ENCODE results near the gene NCSTN. TPM values are rescaled to one million over a fixed set of nuclear protein-coding genes. Genes with fewer than 3 reads are reported as not detected.

The NCSTN gene
- polyA plus RNA-seq, 1 donor: 132 TPM

DNA sequence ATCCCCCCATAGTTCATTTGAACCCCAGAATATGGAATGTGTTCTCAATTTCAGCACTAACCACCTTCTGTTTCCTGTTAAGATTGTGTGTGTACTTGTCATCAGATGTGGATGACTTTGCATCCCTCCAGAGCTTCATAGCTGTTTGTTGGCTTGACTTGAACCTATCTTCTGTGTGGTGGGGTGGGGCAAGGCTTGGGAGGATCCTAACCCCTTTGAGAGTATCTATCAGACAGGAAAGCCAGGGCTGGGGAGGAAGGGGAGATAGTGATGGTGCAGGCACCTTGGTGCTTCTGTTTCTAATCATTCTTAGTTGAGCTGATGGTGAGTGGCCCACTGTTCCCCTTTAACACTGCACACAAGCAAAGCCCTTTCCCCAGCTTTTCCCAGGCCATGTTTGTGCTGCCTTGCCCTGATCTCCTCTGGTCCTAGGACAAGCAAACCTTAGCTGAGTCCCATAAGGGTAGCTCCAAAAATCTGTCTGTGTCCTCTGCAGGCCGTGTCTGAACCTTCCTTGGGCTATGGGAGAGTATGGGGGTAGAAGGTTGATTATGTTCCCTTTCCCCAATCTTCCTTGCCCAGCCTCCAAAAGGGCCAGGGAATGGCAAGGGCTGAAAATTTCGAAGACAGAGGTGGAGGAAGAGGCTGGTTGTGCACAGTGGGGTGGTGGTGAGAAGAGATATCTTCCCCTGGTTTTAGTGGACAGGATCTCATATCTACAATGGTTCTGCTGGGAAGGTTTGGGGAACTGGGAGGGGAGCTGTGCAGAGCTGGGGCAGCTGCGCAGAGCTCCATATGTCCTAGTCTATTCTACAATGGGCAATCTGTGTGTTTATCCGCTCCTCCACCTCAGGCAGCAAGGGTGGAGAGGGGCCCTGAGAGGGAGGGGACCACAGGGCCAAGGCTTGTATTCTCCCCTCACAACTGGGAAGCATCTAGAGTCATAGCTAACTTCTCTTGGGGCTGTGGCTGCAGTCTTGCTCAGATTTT is 25.0 kb downstream of the NCSTN start:
- no peak for DNase-seq
- Histone ChIP-seq H3K27ac (ENCODE audit: low read length) (no peak overlapping the region), H3K27me3 (ENCODE audit: control insufficient read depth, insufficient read depth, low read length) (no peaks in the 10 kb centered on the region), H3K9me3 (ENCODE audit: control insufficient read depth, low read depth, low read length) (no peaks in the 10 kb centered on the region), H3K36me3 (ENCODE audit: control insufficient read depth, insufficient read depth, low read length) (no peaks in the 10 kb centered on the region), H3K4me3 (ENCODE audit: low read length) (no peak overlapping the region), H3K4me1 (ENCODE audit: control insufficient read depth, insufficient read depth, low read length) (peaks cover 2% of the 10 kb centered on the region)
- WGBS (ENCODE audit: insufficient coverage, low lambda C conversion rate): no CpG with 5 or more reads among the region's 4 CpGs

GRCh38 chr1:160369087-160369486 is 25.9 kb downstream of the NCSTN start:
- WGBS (ENCODE audit: insufficient coverage, low lambda C conversion rate): no CpG with 5 or more reads among the region's 1 CpG
- H3K4me3 ChIP-seq (ENCODE audit: low read length): no peak overlapping the region
- no peaks in the 10 kb centered on the region for H3K36me3 ChIP-seq (ENCODE audit: control insufficient read depth, insufficient read depth, low read length)
- peaks cover 2% of the 10 kb centered on the region for H3K4me1 ChIP-seq (ENCODE audit: control insufficient read depth, insufficient read depth, low read length)
- DNase-seq: no peak
- no peaks in the 10 kb centered on the region for H3K9me3 ChIP-seq (ENCODE audit: control insufficient read depth, low read depth, low read length)
- H3K27ac ChIP-seq (ENCODE audit: low read length): no peak overlapping the region
- no peaks in the 10 kb centered on the region for H3K27me3 ChIP-seq (ENCODE audit: control insufficient read depth, insufficient read depth, low read length)

GRCh38 chr1:160370561-160371345 is 27.6 kb downstream of the NCSTN start:
- WGBS (ENCODE audit: insufficient coverage, low lambda C conversion rate): no CpG with 5 or more reads among the region's 42 CpGs
- no peaks in the 10 kb centered on the region for H3K9me3 ChIP-seq (ENCODE audit: control insufficient read depth, low read depth, low read length)

DNA sequence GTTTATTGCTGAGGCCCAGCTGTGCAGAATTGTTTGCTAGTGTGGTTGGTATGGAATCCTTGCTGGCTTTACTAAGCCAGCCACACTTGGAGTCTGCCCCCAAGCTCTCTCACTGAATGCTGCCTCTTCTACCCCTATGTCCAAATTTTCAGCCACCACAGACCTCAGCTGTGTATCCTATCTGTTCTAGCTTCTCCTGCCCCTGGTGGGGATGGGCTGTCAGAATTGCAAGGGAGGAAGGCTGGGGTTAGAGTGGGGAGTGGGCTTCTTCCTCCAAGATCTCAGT is 28.1 kb downstream of the NCSTN start:
- Histone ChIP-seq H3K27me3 (ENCODE audit: control insufficient read depth, insufficient read depth, low read length) (no peaks in the 10 kb centered on the region), H3K9me3 (ENCODE audit: control insufficient read depth, low read depth, low read length) (no peaks in the 10 kb centered on the region), H3K27ac (ENCODE audit: low read length) (no peak overlapping the region), H3K36me3 (ENCODE audit: control insufficient read depth, insufficient read depth, low read length) (no peaks in the 10 kb centered on the region), H3K4me1 (ENCODE audit: control insufficient read depth, insufficient read depth, low read length) (peaks cover 7% of the 10 kb centered on the region), H3K4me3 (ENCODE audit: low read length) (no peak overlapping the region)
- DNase-seq: no peak

More at GRCh38 chr1:160370561-160371345, 27.6 kb downstream of the NCSTN start:
- DNase-seq: no peak
- Histone ChIP-seq H3K27me3 (ENCODE audit: control insufficient read depth, insufficient read depth, low read length) (no peaks in the 10 kb centered on the region), H3K36me3 (ENCODE audit: control insufficient read depth, insufficient read depth, low read length) (no peaks in the 10 kb centered on the region), H3K4me3 (ENCODE audit: low read length) (no peak overlapping the region), H3K27ac (ENCODE audit: low read length) (no peak overlapping the region), H3K4me1 (ENCODE audit: control insufficient read depth, insufficient read depth, low read length) (peaks cover 3% of the 10 kb centered on the region)

DNA sequence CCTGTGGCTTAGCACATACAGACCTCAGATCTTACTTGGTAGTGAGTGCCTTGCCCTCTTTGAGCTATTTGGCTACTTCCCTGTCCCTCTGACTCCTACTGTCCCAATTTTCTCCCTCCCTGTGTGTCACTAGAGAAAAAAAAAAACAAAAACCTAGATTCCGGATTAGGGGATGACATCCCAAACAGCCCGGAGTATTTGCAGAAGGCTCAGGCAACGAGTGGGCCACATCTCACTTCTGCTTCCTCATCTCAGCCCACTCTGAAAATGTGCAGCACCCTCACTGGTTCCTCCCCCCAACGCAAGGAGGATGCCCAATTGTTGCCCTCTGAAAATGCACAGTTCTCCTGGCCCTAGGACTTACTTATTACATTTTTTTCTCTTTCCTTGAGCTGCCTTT is 28.6 kb downstream of the NCSTN start:
- Histone ChIP-seq H3K4me1 (ENCODE audit: control insufficient read depth, insufficient read depth, low read length) (peaks cover 9% of the 10 kb centered on the region), H3K36me3 (ENCODE audit: control insufficient read depth, insufficient read depth, low read length) (no peaks in the 10 kb centered on the region), H3K9me3 (ENCODE audit: control insufficient read depth, low read depth, low read length) (no peaks in the 10 kb centered on the region), H3K4me3 (ENCODE audit: low read length) (no peak overlapping the region), H3K27me3 (ENCODE audit: control insufficient read depth, insufficient read depth, low read length) (no peaks in the 10 kb centered on the region), H3K27ac (ENCODE audit: low read length) (no peak overlapping the region)
- WGBS (ENCODE audit: insufficient coverage, low lambda C conversion rate): no CpG with 5 or more reads among the region's 4 CpGs
- DNase-seq: no peak

DNA sequence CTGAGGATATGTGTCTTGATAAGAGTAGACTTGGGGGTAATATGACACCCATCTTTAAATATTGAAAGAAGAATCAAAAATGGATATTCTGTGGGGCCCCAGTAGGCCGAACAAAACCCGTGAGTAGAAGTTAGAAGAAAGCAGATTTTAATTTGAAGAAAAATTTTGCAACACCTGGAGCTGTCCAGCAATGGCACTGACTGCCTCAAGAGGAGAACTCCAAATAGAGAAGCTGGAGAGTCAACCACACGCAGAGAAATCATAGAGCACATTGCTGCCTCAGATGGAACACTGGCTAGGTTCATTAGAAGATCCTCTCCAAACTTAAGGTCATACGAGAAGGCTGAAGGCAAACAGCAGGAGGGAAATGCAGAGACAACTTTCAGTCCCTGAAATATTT is 30.5 kb downstream of the NCSTN start:
- WGBS (ENCODE audit: insufficient coverage, low lambda C conversion rate): no CpG with 5 or more reads among the region's 4 CpGs
- no peaks in the 10 kb centered on the region for H3K36me3 ChIP-seq (ENCODE audit: control insufficient read depth, insufficient read depth, low read length)
- DNase-seq: no peak
- H3K9me3 ChIP-seq (ENCODE audit: control insufficient read depth, low read depth, low read length): no peaks in the 10 kb centered on the region
- H3K27ac ChIP-seq (ENCODE audit: low read length): no peak overlapping the region
- no peaks in the 10 kb centered on the region for H3K27me3 ChIP-seq (ENCODE audit: control insufficient read depth, insufficient read depth, low read length)
- H3K4me3 ChIP-seq (ENCODE audit: low read length): no peak overlapping the region
- peaks cover 9% of the 10 kb centered on the region for H3K4me1 ChIP-seq (ENCODE audit: control insufficient read depth, insufficient read depth, low read length)

DNA sequence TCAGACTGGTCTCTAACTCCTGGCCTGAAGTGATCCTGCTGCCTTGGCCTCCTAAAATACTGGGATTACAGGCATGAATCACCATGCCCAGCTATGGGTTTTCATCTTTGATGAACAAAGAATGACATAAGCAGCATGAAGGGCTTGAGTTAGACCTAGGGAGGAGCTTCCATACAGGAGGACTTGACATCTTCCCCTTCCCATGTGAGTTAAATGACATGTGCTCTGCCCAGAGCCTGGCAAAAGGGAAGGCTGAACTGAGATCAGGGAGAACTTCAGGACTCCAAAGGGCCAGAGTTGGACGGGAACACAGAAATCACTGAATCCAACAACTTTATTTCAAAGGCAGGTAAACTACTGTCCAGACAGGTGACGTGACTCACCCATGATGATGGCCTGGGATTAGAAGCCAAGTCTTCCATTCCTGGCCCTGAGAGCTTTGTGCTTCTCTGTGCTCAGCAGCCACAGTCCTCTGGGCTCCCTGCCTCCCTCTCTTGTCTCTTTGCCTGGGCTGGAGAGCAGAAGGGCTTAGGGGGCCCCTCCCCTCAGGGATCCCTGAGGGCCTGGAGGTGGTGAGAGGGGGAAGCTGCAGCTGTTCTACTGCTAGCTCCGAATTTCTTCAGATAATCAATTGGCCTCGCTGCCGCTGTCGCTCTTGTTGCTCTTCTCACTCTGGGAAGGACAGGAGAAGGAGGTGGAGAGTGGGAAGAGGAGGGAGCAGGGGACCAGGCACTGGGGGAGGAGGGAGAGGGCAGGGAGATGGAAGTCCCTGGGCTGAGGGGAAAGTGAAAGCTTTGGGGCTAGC is 31.3 kb downstream of the NCSTN start:
- H3K4me3 ChIP-seq (ENCODE audit: low read length): no peak overlapping the region
- no peaks in the 10 kb centered on the region for H3K9me3 ChIP-seq (ENCODE audit: control insufficient read depth, low read depth, low read length)
- no peaks in the 10 kb centered on the region for H3K27me3 ChIP-seq (ENCODE audit: control insufficient read depth, insufficient read depth, low read length)
- peaks cover 9% of the 10 kb centered on the region for H3K4me1 ChIP-seq (ENCODE audit: control insufficient read depth, insufficient read depth, low read length)
- H3K36me3 ChIP-seq (ENCODE audit: control insufficient read depth, insufficient read depth, low read length): no peaks in the 10 kb centered on the region
- no CpG with 5 or more reads among the region's 6 CpGs for WGBS (ENCODE audit: insufficient coverage, low lambda C conversion rate)
- DNase-seq: no peak
- H3K27ac ChIP-seq (ENCODE audit: low read length): no peak overlapping the region

- 0% methylated on average over 1 of the region's 9 CpGs for WGBS (ENCODE audit: insufficient coverage, low lambda C conversion rate)
Measured at GRCh38 chr1:160375788-160376524, 32.8 kb downstream of the NCSTN start.

DNA sequence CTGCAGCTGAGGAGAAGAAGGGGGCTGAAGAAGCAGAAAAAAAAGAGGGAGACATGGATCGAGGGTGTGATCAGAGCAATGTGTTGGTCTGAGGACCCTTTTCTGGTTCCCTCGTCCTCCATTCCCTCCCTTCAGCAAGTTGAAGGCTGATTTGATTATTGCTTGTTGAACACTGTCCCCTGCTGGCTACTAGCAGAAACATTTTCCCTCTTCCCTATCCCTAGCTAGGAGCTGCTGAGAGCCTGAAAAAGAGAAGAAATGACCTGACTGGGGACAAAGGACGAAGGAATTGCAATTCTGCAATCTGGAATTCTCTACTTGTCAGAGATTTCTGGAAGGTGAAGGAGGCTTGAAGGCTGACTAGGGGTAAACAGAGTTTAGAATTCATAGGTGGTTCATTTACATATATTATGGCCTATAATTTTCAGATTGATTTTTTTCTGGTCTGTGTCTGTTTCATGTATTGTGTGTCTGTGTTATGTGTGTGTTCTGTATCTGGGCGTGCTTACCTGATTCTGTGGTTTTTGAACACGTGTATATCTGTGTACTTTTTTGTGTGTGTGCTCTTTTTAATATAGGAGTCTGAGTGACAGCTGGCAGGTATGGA is 33.4 kb downstream of the NCSTN start:
- H3K27ac ChIP-seq (ENCODE audit: low read length): no peak overlapping the region
- peak; percentile 58 to 65 for DNase-seq
- no CpG with 5 or more reads among the region's 5 CpGs for WGBS (ENCODE audit: insufficient coverage, low lambda C conversion rate)

More at GRCh38 chr1:160375788-160376524, 32.8 kb downstream of the NCSTN start:
- H3K4me3 ChIP-seq (ENCODE audit: low read length): no peak overlapping the region
- no peak overlapping the region for H3K27ac ChIP-seq (ENCODE audit: low read length)
- no peaks in the 10 kb centered on the region for H3K9me3 ChIP-seq (ENCODE audit: control insufficient read depth, low read depth, low read length)
- H3K36me3 ChIP-seq (ENCODE audit: control insufficient read depth, insufficient read depth, low read length): no peaks in the 10 kb centered on the region
- H3K4me1 ChIP-seq (ENCODE audit: control insufficient read depth, insufficient read depth, low read length): peaks cover 9% of the 10 kb centered on the region
- DNase-seq: no peak
- H3K27me3 ChIP-seq (ENCODE audit: control insufficient read depth, insufficient read depth, low read length): no peaks in the 10 kb centered on the region

More for the DNA sequence above, 33.4 kb downstream of the NCSTN start:
- H3K4me1 ChIP-seq (ENCODE audit: control insufficient read depth, insufficient read depth, low read length): peaks cover 7% of the 10 kb centered on the region
- no peaks in the 10 kb centered on the region for H3K9me3 ChIP-seq (ENCODE audit: control insufficient read depth, low read depth, low read length)
- H3K36me3 ChIP-seq (ENCODE audit: control insufficient read depth, insufficient read depth, low read length): no peaks in the 10 kb centered on the region
- no peaks in the 10 kb centered on the region for H3K27me3 ChIP-seq (ENCODE audit: control insufficient read depth, insufficient read depth, low read length)
- H3K4me3 ChIP-seq (ENCODE audit: low read length): no peak overlapping the region
